Measurements from ENCODE around the gene AHNAK.

The AHNAK gene

GRCh38 chr11:62446091-62446490 is 100.5 kb downstream of the AHNAK start:
- peak overlapping the region; percentile 24 to 28 for H3K9ac ChIP-seq (ENCODE audit: low read depth in 1 of 2, low read length in 2 of 2)
- peak overlapping the region; percentile 69 to 80 for H3K27ac ChIP-seq (ENCODE audit: low read depth in 2 of 2, low read length in 2 of 2)
- peaks cover 26 to 34% of the 10 kb centered on the region in 2 donors for H3K4me1 ChIP-seq (ENCODE audit: control insufficient read depth in 2 of 2, insufficient read depth in 2 of 2, low read length in 2 of 2)

DNA sequence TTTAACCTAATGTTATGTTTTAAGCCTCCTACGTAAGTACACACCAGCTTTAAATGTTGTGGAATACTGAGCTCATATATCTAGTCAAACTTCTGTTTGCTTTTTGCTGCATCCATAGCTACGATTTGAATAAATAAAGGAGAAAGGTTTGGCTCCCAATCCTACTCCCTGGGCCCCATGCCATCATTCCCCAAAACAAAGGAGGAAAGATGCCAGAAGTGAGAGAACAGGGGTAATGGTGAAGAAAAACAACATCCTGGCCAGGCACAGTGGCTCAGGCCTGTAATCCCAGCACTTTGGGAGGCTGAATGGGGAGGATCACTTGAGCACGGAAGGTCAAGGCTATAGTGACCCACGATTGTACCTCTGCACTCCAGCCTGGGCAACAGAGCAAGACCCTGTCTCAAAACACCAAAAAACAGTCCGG is 101.3 kb downstream of the AHNAK start:
- H3K9me3 ChIP-seq (ENCODE audit: control insufficient read depth in 2 of 2, low read length in 2 of 2): no peaks in the 10 kb centered on the region
- peak overlapping the region; percentile 78 to 80 for H3K27ac ChIP-seq (ENCODE audit: low read depth in 2 of 2, low read length in 2 of 2)
- H3K4me3 ChIP-seq (ENCODE audit: low read length in 2 of 2): no peak overlapping the region
- H3K4me1 ChIP-seq (ENCODE audit: control insufficient read depth in 2 of 2, insufficient read depth in 2 of 2, low read length in 2 of 2): peaks cover 30 to 34% of the 10 kb centered on the region in 2 donors
- no peak overlapping the region for H3K9ac ChIP-seq (ENCODE audit: low read depth in 1 of 2, low read length in 2 of 2)
- no peaks in the 10 kb centered on the region for H3K27me3 ChIP-seq (ENCODE audit: control insufficient read depth in 2 of 2, insufficient read depth in 2 of 2, low read length in 2 of 2)
- H3K36me3 ChIP-seq (ENCODE audit: control insufficient read depth in 2 of 2, insufficient read depth in 2 of 2, low read length in 2 of 2): no peaks in the 10 kb centered on the region

More at GRCh38 chr11:62446091-62446490, 100.5 kb downstream of the AHNAK start:
- no peaks in the 10 kb centered on the region for H3K36me3 ChIP-seq (ENCODE audit: control insufficient read depth in 2 of 2, insufficient read depth in 2 of 2, low read length in 2 of 2)
- H3K4me3 ChIP-seq (ENCODE audit: low read length in 2 of 2): no peak overlapping the region
- no peaks in the 10 kb centered on the region for H3K27me3 ChIP-seq (ENCODE audit: control insufficient read depth in 2 of 2, insufficient read depth in 2 of 2, low read length in 2 of 2)
- no peaks in the 10 kb centered on the region for H3K9me3 ChIP-seq (ENCODE audit: control insufficient read depth in 2 of 2, low read length in 2 of 2)

DNA sequence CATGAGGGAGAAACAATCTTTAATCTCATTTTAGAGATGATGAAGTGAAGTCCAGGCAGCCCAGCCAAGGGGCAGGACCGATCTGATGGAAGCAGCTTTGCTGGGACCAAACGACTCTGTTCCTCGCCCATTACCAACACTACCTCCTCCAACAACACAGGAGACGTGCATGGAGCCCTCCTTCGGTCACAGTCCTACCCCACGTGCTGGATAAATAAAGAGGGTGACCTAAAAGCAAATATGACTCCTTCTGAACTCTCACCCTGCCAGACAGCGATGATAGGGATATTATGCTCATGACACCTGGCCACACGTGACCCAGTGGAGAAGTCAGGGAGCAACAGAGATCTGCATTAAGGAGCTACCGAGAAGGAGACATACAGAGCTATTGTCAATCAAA is 101.8 kb downstream of the AHNAK start:
- Histone ChIP-seq H3K36me3 (ENCODE audit: control insufficient read depth in 2 of 2, insufficient read depth in 2 of 2, low read length in 2 of 2) (no peaks in the 10 kb centered on the region), H3K4me3 (ENCODE audit: low read length in 2 of 2) (peak overlapping the region; percentile 25 to 62), H3K9me3 (ENCODE audit: control insufficient read depth in 2 of 2, low read length in 2 of 2) (no peaks in the 10 kb centered on the region), H3K9ac (ENCODE audit: low read depth in 1 of 2, low read length in 2 of 2) (peak overlapping the region; percentile 18 to 63), H3K4me1 (ENCODE audit: control insufficient read depth in 2 of 2, insufficient read depth in 2 of 2, low read length in 2 of 2) (peaks cover 30 to 34% of the 10 kb centered on the region in 2 donors), H3K27me3 (ENCODE audit: control insufficient read depth in 2 of 2, insufficient read depth in 2 of 2, low read length in 2 of 2) (no peaks in the 10 kb centered on the region), H3K27ac (ENCODE audit: low read depth in 2 of 2, low read length in 2 of 2) (peak overlapping the region; percentile 78 to 80)

DNA sequence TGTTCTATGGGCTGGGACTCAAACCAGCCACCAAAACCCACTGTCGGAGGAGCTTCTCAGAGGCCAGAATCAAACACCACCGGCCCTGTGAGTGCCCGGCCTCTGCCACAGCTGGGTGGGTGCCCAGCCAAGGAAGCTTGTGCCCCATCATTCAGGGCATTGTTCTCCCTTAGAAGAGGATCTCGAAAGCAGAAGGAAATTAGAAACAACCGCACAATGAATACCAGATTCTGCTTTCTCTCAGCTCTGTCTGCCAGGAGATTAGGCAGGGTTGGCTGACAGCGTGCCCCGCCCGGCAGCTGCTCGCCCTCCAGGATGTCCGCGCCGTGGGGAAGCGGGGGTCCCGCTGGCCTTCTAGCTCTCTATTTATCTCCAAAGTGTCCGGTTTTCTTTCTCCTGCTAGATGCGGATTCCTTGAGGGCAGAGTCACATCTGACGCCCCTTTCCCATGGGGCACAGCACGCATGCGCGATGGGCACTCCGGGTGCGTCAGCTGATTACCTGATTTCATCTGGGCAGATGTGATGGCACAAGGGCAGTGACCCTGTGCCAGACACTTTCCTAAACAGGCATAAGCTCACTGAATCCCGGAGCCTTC is 102.3 kb downstream of the AHNAK start:
- no peaks in the 10 kb centered on the region for H3K36me3 ChIP-seq (ENCODE audit: control insufficient read depth in 2 of 2, insufficient read depth in 2 of 2, low read length in 2 of 2)
- peak overlapping the region; percentile 18 to 63 for H3K9ac ChIP-seq (ENCODE audit: low read depth in 1 of 2, low read length in 2 of 2)
- no peaks in the 10 kb centered on the region for H3K9me3 ChIP-seq (ENCODE audit: control insufficient read depth in 2 of 2, low read length in 2 of 2)
- peaks cover 30 to 34% of the 10 kb centered on the region in 2 donors for H3K4me1 ChIP-seq (ENCODE audit: control insufficient read depth in 2 of 2, insufficient read depth in 2 of 2, low read length in 2 of 2)
- H3K27me3 ChIP-seq (ENCODE audit: control insufficient read depth in 2 of 2, insufficient read depth in 2 of 2, low read length in 2 of 2): no peaks in the 10 kb centered on the region
- peak overlapping the region; percentile 78 to 80 for H3K27ac ChIP-seq (ENCODE audit: low read depth in 2 of 2, low read length in 2 of 2)
- peak overlapping the region; percentile 25 to 62 for H3K4me3 ChIP-seq (ENCODE audit: low read length in 2 of 2)

GRCh38 chr11:62443390-62444235 is 103.0 kb downstream of the AHNAK start:
- Histone ChIP-seq H3K9ac (ENCODE audit: low read depth in 1 of 2, low read length in 2 of 2) (peak overlapping the region in 1 of 2 donors; percentile 63), H3K4me1 (ENCODE audit: control insufficient read depth in 2 of 2, insufficient read depth in 2 of 2, low read length in 2 of 2) (peaks cover 30 to 34% of the 10 kb centered on the region in 2 donors), H3K36me3 (ENCODE audit: control insufficient read depth in 2 of 2, insufficient read depth in 2 of 2, low read length in 2 of 2) (no peaks in the 10 kb centered on the region), H3K27ac (ENCODE audit: low read depth in 2 of 2, low read length in 2 of 2) (peak overlapping the region; percentile 78 to 80), H3K4me3 (ENCODE audit: low read length in 2 of 2) (peak overlapping the region in 1 of 2 donors; percentile 62), H3K9me3 (ENCODE audit: control insufficient read depth in 2 of 2, low read length in 2 of 2) (no peaks in the 10 kb centered on the region), H3K27me3 (ENCODE audit: control insufficient read depth in 2 of 2, insufficient read depth in 2 of 2, low read length in 2 of 2) (no peaks in the 10 kb centered on the region)

DNA sequence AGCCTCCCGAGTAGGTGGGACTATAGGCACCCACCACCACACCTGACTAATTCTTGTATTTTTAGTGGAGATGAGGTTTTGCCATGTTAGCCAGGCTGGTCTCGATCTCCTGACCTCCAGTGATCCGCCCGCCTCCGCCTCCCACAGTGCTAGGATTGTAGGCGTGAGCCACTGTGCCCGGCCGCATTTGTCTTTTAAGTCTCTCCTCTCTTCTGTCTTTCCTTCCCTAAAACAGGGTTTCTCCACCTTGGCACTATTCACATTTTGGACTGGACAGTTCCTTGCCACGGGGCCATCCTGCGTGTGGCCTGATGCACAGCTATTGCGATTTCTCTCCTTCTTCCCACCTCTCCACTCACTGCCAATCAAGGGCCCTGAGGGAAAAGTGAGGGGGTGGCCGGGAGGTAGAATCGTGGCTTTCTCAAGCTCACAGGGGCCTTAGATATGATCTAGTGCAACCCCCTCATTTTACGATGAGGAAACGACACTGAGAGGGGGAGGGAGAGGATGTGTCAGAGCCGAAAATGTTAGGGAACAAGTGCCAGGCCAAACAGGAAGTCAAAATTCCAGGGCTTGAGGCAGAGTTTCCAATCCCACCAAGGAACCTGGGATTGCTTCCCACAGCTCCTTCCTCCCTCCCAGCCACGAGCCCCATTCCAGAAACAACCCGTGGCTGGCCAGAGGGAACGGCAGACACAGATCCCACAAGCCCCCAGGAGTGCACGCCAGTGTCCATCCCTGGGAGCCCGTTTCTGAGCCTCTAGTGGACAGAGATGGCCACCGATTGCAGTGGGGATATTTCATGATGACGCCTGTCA is 106.6 kb downstream of the AHNAK start:
- Histone ChIP-seq H3K36me3 (ENCODE audit: control insufficient read depth in 2 of 2, insufficient read depth in 2 of 2, low read length in 2 of 2) (no peaks in the 10 kb centered on the region), H3K9ac (ENCODE audit: low read depth in 1 of 2, low read length in 2 of 2) (no peak overlapping the region), H3K27ac (ENCODE audit: low read depth in 2 of 2, low read length in 2 of 2) (peak overlapping the region; percentile 64 to 71), H3K4me3 (ENCODE audit: low read length in 2 of 2) (no peak overlapping the region), H3K9me3 (ENCODE audit: control insufficient read depth in 2 of 2, low read length in 2 of 2) (no peaks in the 10 kb centered on the region), H3K27me3 (ENCODE audit: control insufficient read depth in 2 of 2, insufficient read depth in 2 of 2, low read length in 2 of 2) (no peaks in the 10 kb centered on the region), H3K4me1 (ENCODE audit: control insufficient read depth in 2 of 2, insufficient read depth in 2 of 2, low read length in 2 of 2) (peaks cover 12 to 26% of the 10 kb centered on the region in 2 donors)

GRCh38 chr11:62438641-62439040 is 108.0 kb downstream of the AHNAK start:
- peaks cover 9 to 17% of the 10 kb centered on the region in 2 donors for H3K4me1 ChIP-seq (ENCODE audit: control insufficient read depth in 2 of 2, insufficient read depth in 2 of 2, low read length in 2 of 2)
- no peak overlapping the region for H3K4me3 ChIP-seq (ENCODE audit: low read length in 2 of 2)
- H3K9ac ChIP-seq (ENCODE audit: low read depth in 1 of 2, low read length in 2 of 2): no peak overlapping the region

DNA sequence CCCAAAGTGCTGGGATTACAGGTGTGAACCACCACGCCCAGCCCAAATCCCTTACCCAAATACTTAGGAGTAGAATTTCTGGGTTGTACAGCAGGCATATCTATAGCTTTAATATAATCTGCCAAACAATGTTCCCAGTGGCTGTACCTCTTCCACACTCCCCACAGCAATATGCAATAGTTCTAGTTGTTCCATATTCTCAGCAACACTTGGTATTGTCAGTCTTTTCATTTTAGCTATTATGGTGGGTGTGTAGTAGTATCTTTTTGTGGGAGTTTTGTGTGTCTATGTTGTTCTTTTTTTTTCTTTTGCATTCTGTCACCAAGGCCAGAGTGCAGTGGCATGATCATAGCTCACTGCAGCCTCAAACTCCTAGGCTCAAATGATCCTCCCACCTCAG is 109.0 kb downstream of the AHNAK start:
- Histone ChIP-seq H3K36me3 (ENCODE audit: control insufficient read depth in 2 of 2, insufficient read depth in 2 of 2, low read length in 2 of 2) (no peaks in the 10 kb centered on the region), H3K4me1 (ENCODE audit: control insufficient read depth in 2 of 2, insufficient read depth in 2 of 2, low read length in 2 of 2) (peaks cover 13 to 20% of the 10 kb centered on the region in 2 donors)

More at GRCh38 chr11:62438641-62439040, 108.0 kb downstream of the AHNAK start:
- no peaks in the 10 kb centered on the region for H3K36me3 ChIP-seq (ENCODE audit: control insufficient read depth in 2 of 2, insufficient read depth in 2 of 2, low read length in 2 of 2)
- H3K27me3 ChIP-seq (ENCODE audit: control insufficient read depth in 2 of 2, insufficient read depth in 2 of 2, low read length in 2 of 2): no peaks in the 10 kb centered on the region
- no peaks in the 10 kb centered on the region for H3K9me3 ChIP-seq (ENCODE audit: control insufficient read depth in 2 of 2, low read length in 2 of 2)
- H3K27ac ChIP-seq (ENCODE audit: low read depth in 2 of 2, low read length in 2 of 2): no peak overlapping the region

DNA sequence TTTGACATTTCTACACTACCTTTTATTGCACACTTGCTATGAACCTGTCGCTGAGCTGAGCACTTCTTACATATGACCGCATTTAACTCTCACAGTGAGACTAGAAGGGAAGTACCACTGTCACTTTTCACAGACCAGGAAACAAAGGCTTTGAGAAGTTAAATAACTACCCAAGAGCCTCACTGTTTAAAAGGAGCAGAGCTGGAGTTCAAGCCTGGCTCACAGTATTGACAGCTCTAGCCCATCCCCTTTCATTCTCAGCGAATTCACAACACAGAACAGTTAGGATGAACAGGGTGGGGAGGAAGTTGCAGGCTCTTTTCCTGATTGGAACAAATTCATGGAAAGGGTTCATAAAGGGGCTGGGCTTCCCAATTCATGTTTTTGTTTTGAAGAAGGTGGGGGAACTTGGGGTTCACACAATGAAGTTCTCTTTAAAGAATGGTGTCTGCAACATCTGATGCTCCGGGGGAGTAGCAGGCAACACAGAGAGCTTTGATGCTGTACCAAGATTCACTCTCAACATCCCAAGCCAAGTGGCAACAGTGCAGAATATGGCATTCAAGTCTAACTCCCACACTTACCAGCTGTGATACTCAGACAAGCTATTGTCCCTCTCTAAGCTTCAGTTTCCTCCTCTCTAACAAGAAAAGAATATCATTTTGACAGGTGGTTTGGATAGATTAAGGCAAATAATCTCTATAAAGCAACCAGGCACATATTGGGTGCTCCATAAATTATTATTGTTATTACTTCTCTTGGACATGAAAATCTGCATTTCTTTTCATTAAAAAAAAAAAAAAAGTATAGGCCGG is 110.6 kb downstream of the AHNAK start:
- Histone ChIP-seq H3K9ac (ENCODE audit: low read depth in 1 of 2, low read length in 2 of 2) (no peak overlapping the region), H3K4me1 (ENCODE audit: control insufficient read depth in 2 of 2, insufficient read depth in 2 of 2, low read length in 2 of 2) (peaks cover 13 to 20% of the 10 kb centered on the region in 2 donors), H3K27ac (ENCODE audit: low read depth in 2 of 2, low read length in 2 of 2) (peak overlapping the region in 1 of 2 donors; percentile 19), H3K36me3 (ENCODE audit: control insufficient read depth in 2 of 2, insufficient read depth in 2 of 2, low read length in 2 of 2) (no peaks in the 10 kb centered on the region), H3K27me3 (ENCODE audit: control insufficient read depth in 2 of 2, insufficient read depth in 2 of 2, low read length in 2 of 2) (no peaks in the 10 kb centered on the region), H3K9me3 (ENCODE audit: control insufficient read depth in 2 of 2, low read length in 2 of 2) (no peaks in the 10 kb centered on the region), H3K4me3 (ENCODE audit: low read length in 2 of 2) (no peak overlapping the region)

More for the DNA sequence above, 109.0 kb downstream of the AHNAK start:
- H3K27me3 ChIP-seq (ENCODE audit: control insufficient read depth in 2 of 2, insufficient read depth in 2 of 2, low read length in 2 of 2): no peaks in the 10 kb centered on the region
- H3K4me3 ChIP-seq (ENCODE audit: low read length in 2 of 2): no peak overlapping the region
- no peaks in the 10 kb centered on the region for H3K9me3 ChIP-seq (ENCODE audit: control insufficient read depth in 2 of 2, low read length in 2 of 2)
- H3K9ac ChIP-seq (ENCODE audit: low read depth in 1 of 2, low read length in 2 of 2): no peak overlapping the region
- H3K27ac ChIP-seq (ENCODE audit: low read depth in 2 of 2, low read length in 2 of 2): no peak overlapping the region

Measured in mucosa of rectum (tissue), 2 donors.